Left ventricle myocardium inferior (tissue), 1 donor: ENCODE data around the gene COL18A1. TPM values are rescaled to one million over a fixed set of nuclear protein-coding genes. Genes with fewer than 3 reads are reported as not detected.

Experiments
- DNase-seq: peaks from one replicate; pipeline ENCODE4 v3.0.0-alpha.2; 2020
- H3K27ac ChIP-seq: fragments of 200-600 bp; replicated peaks from 2 replicates; pipeline ENCODE4 v1.8.0; 2021
- H3K27me3 ChIP-seq: fragments of 200-600 bp; 2 replicates; pipeline ENCODE4 v1.8.0; 2021; ENCODE audit warnings: low read depth
- H3K36me3 ChIP-seq: fragments of 200-600 bp; 2 replicates; pipeline ENCODE4 v1.8.0; 2021
- H3K4me1 ChIP-seq: fragments of 200-600 bp; 2 replicates; pipeline ENCODE4 v1.8.0; 2021
- H3K4me3 ChIP-seq: fragments of 200-600 bp; 2 replicates; pipeline ENCODE4 v1.8.0; 2021; ENCODE audit warnings: mild to moderate bottlenecking, moderate library complexity
- H3K9me3 ChIP-seq: fragments of 200-600 bp; replicated peaks from 2 replicates; pipeline ENCODE4 v1.8.0; 2021
- CTCF ChIP-seq: fragments of 200-600 bp; IDR thresholded peaks from 2 replicates; pipeline ENCODE4 v1.8.0; 2021; ENCODE audit warnings: antibody characterized with exemption, mild to moderate bottlenecking, borderline replicate concordance
- intact Hi-C: fragments of 100-400 bp; cut with micrococcal nuclease; formaldehyde crosslinking; loops from one replicate; pipeline ENCODE4 v1.11.0; 2022
- total RNA-seq: library from RNA; stranded (reverse); fragmentation: NEBNext Ultra II Directional; extraction: Animal tissue kit (Norgen Biotek cat#: 25700); gene quantifications from one replicate; pipeline ENCODE4 v1.2.1, GENCODE V29; 2021
- donor health status: DM: no; HTN: yes; CAD: no; lungs with severe emphysema.

Gene COL18A1
- total RNA-seq, 1 donor from 2014 or later, result 66.5 TPM

GRCh38 chr21:45443595-45444181 is 38.7 kb downstream of the COL18A1 start:
- Histone ChIP-seq H3K9me3 (peaks cover 11% of the 10 kb centered on the region), H3K36me3 (peaks cover 7% of the 10 kb centered on the region), H3K27ac (no peak overlapping the region), H3K27me3 (no peaks in the 10 kb centered on the region), H3K4me3 (no peak overlapping the region), H3K4me1 (peaks cover 13% of the 10 kb centered on the region)
- no peak for TF ChIP-seq CTCF
- no peak for DNase-seq
- intact Hi-C loops, result no loop called here

- Histone ChIP-seq H3K36me3 (peaks cover 7% of the 10 kb centered on the region), H3K4me3 (no peak overlapping the region), H3K27ac (no peak overlapping the region), H3K9me3 (peaks cover 11% of the 10 kb centered on the region), H3K27me3 (no peaks in the 10 kb centered on the region), H3K4me1 (peaks cover 6% of the 10 kb centered on the region)
- intact Hi-C loops, result no loop called here
- DNase-seq, result no peak
- no peak for TF ChIP-seq CTCF
Measured at GRCh38 chr21:45444385-45444784, 39.4 kb downstream of the COL18A1 start.

GRCh38 chr21:45445369-45445768 is 40.4 kb downstream of the COL18A1 start:
- no peaks in the 10 kb centered on the region for H3K4me1 ChIP-seq
- H3K9me3 ChIP-seq, result peaks cover 11% of the 10 kb centered on the region
- DNase-seq, result no peak
- no peak overlapping the region for H3K27ac ChIP-seq
- H3K27me3 ChIP-seq, result no peaks in the 10 kb centered on the region
- H3K4me3 ChIP-seq, result no peak overlapping the region
- intact Hi-C loops, result loop anchor here (5.0 kb wide), 1 partner anchor 153 kb away; no protein-coding TSS in a partner anchor
- H3K36me3 ChIP-seq, result peaks cover 7% of the 10 kb centered on the region
- no peak for TF ChIP-seq CTCF

- H3K9me3 ChIP-seq, result peaks cover 11% of the 10 kb centered on the region
- no peak for DNase-seq
- TF ChIP-seq CTCF, result no peak
- no peaks in the 10 kb centered on the region for H3K27me3 ChIP-seq
- no peak overlapping the region for H3K4me3 ChIP-seq
- no peak overlapping the region for H3K27ac ChIP-seq
- peaks cover 7% of the 10 kb centered on the region for H3K36me3 ChIP-seq
- intact Hi-C loops, result loop anchor here (5.0 kb wide), 1 partner anchor 156 kb away; no protein-coding TSS in a partner anchor
- H3K4me1 ChIP-seq, result no peaks in the 10 kb centered on the region
Measured at GRCh38 chr21:45447821-45448220, 42.9 kb downstream of the COL18A1 start.

GRCh38 chr21:45448283-45448809 is 43.4 kb downstream of the COL18A1 start:
- H3K36me3 ChIP-seq, result peaks cover 7% of the 10 kb centered on the region
- no peak overlapping the region for H3K4me3 ChIP-seq
- no peaks in the 10 kb centered on the region for H3K27me3 ChIP-seq
- TF ChIP-seq CTCF, result no peak
- H3K9me3 ChIP-seq, result peaks cover 11% of the 10 kb centered on the region
- intact Hi-C loops, result loop anchor here (5.0 kb wide), 1 partner anchor 156 kb away; no protein-coding TSS in a partner anchor
- no peak overlapping the region for H3K27ac ChIP-seq
- H3K4me1 ChIP-seq, result peaks cover 2% of the 10 kb centered on the region
- DNase-seq, result no peak
